ENCODE data around the gene P4HTM.

The P4HTM gene

DNA sequence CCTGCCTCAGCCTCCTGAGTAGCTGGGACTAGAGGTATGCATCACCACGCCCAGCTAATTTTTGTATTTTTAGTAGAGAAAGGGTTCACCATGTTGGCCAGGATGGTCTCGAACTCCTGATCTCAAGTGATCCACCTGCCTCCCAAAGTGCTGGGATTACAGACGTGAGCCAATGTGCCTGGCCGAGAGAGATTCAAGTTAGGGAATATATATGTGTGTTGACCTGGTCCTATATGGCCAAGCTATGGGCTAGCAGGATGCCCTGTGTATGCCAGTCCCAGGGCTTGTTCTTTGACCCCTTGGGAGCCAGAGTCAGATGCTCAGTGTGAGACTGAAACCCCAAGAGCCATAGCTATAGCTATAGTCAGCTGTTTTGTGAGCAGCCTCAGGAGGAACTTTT, 33.7 kb downstream of the P4HTM start:
- DNase-seq (ENCODE audit: low spot score), result no peak

DNA sequence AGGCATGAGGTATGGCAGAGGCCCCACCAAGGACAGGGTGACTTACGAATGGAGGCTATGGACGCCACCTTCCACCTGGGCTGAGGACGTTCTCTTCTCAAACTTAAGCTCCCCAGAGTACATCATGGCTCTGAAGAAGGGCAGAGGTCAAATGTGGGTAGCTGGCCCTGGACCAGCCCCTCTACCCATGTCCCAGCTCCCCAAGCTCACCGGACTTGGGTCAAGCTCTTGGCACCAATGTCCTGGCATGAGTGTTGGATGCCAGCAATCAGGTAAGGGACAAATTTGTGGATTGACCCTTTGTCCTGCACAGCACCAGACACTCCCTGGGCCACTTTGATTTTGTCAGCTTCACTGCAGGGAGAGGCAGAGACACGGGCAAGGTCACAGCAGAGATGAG, 34.4 kb downstream of the P4HTM start:
- no peak for DNase-seq (ENCODE audit: low spot score)

DNA sequence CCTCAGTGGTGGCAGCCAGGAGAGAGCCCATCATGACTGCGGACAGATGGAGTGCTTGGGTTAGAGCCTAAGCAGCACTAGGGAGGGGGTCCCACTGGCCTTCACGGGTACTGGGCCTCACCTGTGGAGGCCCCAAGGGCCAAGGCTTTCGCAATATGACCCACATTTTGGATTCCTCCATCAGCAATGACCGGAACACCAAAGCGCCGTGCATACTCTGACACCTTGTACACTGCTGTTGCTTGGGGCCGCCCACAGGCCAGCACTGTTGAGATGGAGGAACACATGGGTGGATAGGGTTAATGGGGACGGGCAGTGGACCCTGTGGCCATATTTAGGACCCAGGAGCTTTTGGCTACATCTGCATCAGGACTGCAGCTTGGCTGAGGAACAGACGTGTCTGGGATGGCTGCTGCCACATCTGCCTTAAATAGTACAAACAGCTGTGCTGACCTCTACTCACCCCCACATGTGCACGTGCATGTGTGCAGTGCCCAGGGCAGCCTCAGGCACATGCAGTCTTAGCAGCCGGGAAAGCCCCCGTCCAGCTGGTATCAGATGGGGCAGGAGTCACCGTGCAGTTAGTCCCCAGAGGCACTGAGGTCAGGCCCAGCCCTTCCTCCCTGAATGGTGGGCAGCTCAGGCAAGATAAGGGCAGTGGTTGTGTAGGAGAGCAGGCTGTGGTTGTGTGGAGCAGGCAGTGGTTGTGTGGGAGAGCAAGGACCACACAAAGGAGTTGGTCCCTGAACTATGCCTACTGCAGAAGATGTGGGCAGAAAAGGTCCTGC, 35.2 kb downstream of the P4HTM start:
- DNase-seq (ENCODE audit: low spot score), result no peak

DNA sequence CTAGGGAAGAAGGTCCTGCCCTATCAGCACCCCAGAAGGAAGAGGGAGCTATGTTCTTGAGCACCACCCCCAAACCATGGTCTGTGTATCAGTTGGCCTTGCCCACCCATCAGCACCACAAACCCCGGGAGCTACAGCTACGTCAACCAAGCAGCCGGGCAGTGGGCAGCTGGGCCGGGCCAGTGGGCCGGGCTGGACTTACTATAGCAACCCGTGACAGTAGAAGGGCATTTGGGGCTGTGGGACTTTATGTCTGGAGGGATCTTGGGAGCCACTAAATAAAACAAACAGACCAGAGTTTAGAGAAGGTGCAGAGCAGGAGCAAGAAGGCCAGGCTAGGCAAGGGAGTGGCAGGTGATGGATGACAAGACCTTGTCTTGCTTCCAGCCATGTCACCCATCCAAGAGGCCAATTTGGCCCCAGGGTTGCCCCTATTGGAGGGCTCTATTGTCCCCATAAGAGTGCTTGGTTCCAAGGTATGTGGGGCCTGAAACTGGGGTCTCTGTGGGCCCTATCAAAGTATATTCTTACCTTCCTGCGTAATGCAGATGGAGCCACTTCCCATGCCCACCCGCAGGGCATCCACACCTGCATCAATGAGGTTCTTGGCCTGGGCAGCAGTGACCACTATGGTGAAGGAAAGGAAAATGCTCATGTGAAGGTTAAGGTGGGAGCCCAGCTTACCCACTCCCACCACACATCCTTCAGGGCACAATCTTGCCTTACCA, 35.9 kb downstream of the P4HTM start:
- no peak for DNase-seq (ENCODE audit: low spot score)

DNA sequence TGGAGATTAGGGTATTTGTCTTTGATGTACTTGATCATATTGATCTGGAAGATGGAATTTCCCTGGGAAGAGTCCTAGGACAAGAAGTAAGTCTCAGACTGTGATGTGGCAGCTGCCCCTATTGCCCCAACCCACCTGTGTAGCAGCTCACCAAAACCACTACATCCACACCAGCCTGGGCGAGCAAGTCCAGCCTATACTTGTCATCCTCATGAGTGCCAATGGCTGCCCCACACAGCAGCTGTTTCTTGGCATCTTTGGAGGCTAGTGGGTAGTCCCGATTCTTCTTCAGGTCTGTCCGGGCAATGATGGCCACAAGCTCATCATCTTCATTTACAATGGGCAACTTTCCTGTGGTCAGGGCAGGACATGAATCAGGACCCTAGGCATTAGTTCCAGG, 36.5 kb downstream of the P4HTM start:
- no peak for DNase-seq (ENCODE audit: low spot score)

DNA sequence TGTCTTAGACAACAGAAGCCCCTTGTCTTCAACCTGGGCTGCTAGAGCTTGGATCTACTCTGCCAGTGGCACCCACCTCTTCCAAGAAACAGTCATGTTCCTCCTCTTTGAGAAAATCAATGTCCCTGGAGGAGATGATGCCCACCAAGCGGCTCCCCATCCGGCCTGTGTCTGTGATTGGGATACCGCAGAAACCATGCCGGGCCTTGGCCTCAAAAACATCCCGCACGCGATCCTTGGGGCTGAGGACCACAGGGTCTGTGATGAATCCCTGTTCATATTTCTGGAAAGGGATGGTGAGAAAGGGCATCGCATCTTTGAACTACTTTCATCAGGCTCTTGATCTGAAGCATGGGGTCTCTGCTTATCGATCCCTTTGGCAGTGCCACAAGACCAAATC, 37.6 kb downstream of the P4HTM start:
- DNase-seq (ENCODE audit: low spot score), result no peak

DNA sequence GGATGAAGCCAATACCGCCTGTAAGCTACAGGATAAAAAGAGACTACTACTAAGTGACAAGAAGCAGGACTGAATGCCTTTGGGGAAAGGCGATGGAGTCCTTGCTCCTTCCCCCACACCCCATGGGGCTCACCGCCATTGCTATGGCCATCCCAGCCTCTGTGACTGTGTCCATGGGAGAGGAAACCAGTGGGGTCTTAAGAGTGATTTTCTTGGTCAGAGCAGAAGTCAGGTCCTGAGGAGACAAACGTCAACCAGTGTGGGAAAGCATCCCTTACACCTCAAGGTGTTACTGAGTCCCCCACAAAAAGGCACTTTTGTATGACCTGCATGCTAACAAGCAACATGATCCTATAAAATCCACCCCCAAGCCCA, 38.2 kb downstream of the P4HTM start:
- no peak for DNase-seq (ENCODE audit: low spot score)

DNA sequence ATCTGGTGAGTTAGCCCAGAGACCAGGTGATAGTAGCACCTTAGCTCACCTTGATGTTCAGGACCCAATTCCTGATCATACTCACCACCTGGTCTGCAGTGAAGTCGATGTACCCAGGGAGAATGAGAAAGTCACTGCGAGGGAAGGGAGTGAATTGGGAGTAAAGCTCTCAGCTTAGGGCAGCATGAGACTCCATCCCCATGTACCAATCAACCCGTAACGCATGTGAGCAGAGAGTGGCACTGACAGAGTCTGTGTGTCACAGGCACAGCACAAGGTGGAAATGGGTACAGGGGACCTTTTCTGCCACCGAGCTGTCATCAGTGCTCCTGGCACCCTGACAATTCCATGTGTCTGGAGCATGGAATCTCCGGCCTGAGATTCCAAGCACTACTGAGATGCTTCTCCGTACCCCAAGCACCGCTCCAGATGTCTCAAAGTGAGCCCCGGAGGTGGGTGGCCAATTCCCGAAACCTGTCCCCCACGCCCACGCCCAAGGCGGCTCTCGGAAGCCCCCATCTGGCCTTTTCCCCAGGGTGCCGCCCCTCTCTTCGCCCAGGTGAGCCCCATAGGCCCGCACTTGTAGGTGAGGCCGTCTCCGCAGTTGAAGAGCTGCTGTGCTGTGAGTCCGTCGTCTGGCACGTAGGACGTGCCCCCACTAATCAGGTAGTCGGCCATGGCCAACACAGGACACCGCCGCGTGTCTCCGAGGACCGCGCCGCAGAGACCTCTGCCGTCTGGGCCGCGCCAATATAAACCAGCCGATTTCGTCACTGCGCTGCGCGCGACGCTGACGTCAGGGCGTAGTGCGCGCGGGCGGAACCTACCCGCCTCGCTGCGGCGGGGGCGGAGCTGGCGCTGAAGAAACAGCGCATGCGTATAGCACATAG, 38.9 kb downstream of the P4HTM start, which contains the start of gene IMPDH2:
Gene IMPDH2, minus strand, starts transcription at position 726 of the 890 bp plus-strand sequence. Its CDS starts 48 bp downstream, at position 678.
- DNase-seq (ENCODE audit: low spot score), result peak; percentile 93

DNA sequence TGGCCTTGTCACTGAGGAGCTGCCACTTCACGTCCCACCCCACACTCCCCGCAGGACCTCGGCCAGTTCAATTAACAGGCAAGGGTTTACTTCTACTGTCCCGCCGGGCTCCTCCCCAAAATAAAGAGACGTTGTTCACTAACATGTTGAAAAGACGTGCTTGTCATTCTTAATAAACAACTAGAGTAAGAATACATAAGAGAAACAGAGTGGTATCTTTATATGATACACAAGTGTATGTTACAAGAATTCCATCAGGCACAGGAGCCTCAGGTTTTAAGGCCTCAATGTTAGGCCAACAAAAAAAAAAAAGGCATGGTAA, 39.5 kb downstream of the P4HTM start:
- DNase-seq (ENCODE audit: low spot score), result no peak

DNA sequence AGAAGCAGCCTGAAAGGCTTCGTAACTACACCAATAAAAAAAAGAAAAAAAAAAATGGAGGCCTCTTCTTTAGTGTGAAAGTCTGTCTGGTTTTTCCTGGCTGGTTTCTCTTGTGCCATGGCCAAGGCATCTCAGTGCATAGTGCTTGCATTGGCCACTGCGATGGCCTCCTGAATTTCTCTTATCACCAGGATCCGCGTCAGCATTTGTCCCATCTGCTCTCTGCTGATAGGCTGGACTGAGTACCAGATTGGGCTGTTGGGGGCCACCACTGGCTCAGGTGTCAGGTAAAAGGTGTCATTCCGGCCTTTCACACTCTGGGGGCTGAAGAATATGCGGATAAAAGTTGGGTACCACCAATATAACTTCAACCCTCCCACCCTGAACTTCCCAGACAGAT, 40.3 kb downstream of the P4HTM start:
- DNase-seq (ENCODE audit: low spot score), result no peak

DNA sequence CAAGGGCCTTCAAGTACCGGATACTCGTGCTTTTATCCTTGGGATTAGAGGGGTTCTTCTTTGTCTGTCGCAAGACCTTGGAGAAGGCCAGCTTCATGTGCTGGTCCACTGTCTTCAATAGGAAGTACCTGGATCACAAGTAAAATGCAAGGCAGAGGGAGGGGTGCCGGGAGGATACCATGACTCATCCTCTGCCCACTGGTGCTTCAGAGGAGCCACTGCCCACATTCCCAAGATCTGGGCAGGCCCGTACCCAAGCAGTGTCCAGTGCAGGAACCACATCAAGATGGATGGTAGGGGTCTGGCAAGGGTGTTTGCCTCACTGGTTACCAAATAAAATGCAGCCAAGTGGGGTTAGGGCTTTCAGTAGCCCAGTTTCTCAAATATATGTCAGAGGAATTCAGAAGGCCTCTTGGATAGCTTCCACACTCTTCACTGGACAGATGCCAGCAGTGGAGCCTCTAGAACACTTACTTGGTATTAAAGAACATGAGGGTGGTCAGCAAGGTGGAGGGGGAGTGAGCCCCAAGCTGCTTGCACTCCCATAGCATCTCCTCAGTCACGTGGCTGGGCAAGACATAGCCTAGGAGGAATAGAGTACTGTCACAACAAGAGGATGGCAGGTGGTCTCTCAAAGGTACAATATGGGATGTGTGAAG, 42.7 kb downstream of the P4HTM start:
- peak; percentile 52 for DNase-seq (ENCODE audit: low spot score)

DNA sequence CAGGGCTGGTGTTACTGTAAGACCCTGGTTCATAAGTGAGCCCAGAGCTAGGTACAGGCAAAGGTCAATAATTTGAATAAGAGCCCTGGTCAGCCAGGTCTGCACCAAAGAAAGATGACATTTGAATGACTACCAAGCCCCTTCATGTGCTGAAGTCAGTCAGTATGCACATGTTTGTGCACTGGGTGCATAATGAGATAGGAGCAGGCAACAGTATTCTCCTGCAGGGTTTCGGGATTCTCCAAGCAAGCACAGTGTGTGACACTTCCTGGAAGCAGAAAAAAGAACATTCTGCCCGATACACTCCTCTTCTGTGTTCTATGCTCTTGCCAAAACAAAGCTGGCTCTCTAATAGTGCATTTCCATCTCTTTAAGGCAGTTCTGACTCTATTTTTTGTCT, 44.6 kb downstream of the P4HTM start:
- DNase-seq (ENCODE audit: low spot score), result no peak

DNA sequence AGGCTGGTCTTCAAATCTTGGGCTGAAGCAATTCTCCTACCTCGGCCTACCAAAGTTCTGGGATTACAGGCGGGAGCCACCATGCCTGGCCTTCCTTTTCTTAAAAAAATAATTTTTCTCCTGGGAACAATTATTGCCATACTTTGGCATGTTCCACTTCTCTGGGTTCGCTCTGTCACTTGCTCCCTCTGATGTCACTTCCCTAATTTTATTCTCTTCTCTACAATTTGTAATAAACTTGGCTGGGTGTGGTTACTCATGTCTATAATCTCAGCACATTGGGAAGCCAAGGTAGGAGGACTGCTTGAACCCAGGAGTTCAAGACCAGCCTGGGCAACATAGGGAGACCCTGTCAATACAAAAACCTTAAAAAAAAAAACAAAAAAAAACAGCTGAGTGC, 45.2 kb downstream of the P4HTM start:
- no peak for DNase-seq (ENCODE audit: low spot score)

DNA sequence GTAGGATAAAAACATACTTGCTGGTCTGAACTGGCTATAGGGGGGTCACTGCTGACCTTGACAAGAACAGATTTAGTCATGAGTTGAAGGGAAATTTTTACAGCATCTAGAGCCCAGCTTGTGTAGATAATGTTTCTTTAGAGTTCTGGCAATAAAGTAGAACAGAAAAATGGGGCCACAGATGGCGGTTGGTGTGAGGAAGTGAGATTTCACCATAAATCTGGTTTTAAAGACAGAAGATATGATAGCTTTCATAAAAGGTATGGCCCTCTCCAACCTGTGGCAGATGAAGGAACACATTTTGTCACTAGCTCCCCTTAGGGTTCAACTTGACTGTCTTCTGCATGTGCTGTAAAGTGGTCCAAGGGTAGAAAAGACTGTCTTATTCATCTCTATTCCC, 63.5 kb downstream of the P4HTM start:
- no peak for DNase-seq (ENCODE audit: low spot score)

DNA sequence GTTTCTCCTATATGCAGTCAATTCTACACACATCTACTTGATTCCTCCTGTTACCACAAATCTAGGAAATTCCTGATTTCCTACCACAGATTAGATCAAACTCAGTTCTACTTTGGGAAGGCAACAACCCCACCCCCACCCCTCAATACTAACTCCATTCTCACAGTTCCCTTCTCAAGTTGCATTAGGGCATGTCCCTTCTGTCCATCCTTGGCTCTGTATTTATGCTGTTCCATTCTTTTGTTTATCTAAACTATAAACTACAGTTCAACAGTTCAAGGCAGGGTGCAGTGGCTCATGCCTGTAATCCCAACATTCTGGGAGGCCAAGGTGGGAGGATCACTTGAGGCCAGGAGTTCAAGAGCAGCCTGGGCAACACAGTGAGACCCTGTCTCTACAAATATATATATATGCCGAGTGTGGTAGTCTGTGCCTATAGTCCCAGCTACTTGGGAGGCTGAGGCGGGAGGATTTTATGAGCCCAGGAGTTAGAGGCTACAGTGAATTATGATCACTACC, 64.4 kb downstream of the P4HTM start:
- DNase-seq (ENCODE audit: low spot score), result no peak
